BLaER1 (cell line): ENCODE measurements around the gene BLOC1S1.

Experiments
- H3K27ac ChIP-seq: shearing (Covaris generic); formaldehyde crosslinking; 2 replicates; pipeline ENCODE4 v1.8.1; 2022
- H3K27me3 ChIP-seq: shearing (Covaris generic); formaldehyde crosslinking; 2 replicates; pipeline ENCODE4 v1.8.1; 2022
- H3K36me3 ChIP-seq: shearing (Covaris generic); formaldehyde crosslinking; 2 replicates; pipeline ENCODE4 v1.8.1; 2022
- H3K4me1 ChIP-seq: shearing (Covaris generic); formaldehyde crosslinking; 2 replicates; pipeline ENCODE4 v1.8.1; 2022
- H3K4me2 ChIP-seq: shearing (Covaris generic); formaldehyde crosslinking; 2 replicates; pipeline ENCODE4 v1.8.1; 2022
- H3K4me3 ChIP-seq: shearing (Covaris generic); formaldehyde crosslinking; 2 replicates; pipeline ENCODE4 v1.8.1; 2022
- H3K9ac ChIP-seq: shearing (Covaris generic); formaldehyde crosslinking; 2 replicates; pipeline ENCODE4 v1.8.1; 2022
- H3K9me3 ChIP-seq: shearing (Covaris generic); formaldehyde crosslinking; 2 replicates; pipeline ENCODE4 v1.8.1; 2022
- H4K20me1 ChIP-seq: shearing (Covaris generic); formaldehyde crosslinking; 2 replicates; pipeline ENCODE4 v1.8.1; 2022
- Cebpa-rat ChIP-seq: shearing (Covaris generic); IDR thresholded peaks from 2 replicates; pipeline ENCODE4 v1.8.1; 2022

The BLOC1S1 gene

GRCh38 chr12:55718015-55718414 is 2.2 kb downstream of the BLOC1S1 start:
- no peaks in the 10 kb centered on the region for H3K9me3 ChIP-seq
- peaks cover 75% of the 10 kb centered on the region for H3K4me1 ChIP-seq
- H3K27me3 ChIP-seq = no peaks in the 10 kb centered on the region
- no peaks in the 10 kb centered on the region for H4K20me1 ChIP-seq
- H3K27ac ChIP-seq = no peak overlapping the region
- H3K9ac ChIP-seq = peak overlapping the region; percentile 82; the same call in 1 of the 2 replicates
- H3K4me2 ChIP-seq = peak overlapping the region; percentile 93
- peaks cover 21% of the 10 kb centered on the region; the same call in 1 of the 2 replicates for H3K36me3 ChIP-seq
- no peak for TF ChIP-seq Cebpa-rat
- no peak overlapping the region for H3K4me3 ChIP-seq

GRCh38 chr12:55718624-55719275 is 2.9 kb downstream of the BLOC1S1 start:
- H3K9ac ChIP-seq = no peak overlapping the region
- no peak overlapping the region for H3K4me3 ChIP-seq
- H3K36me3 ChIP-seq = peaks cover 23% of the 10 kb centered on the region; the same call in 1 of the 2 replicates
- no peaks in the 10 kb centered on the region for H3K27me3 ChIP-seq
- H3K4me2 ChIP-seq = 0 out of 2 replicates have a peak overlapping the region, but pooled peaks have one; percentile 13
- H3K27ac ChIP-seq = no peak overlapping the region
- TF ChIP-seq Cebpa-rat = no peak
- no peaks in the 10 kb centered on the region for H3K9me3 ChIP-seq
- H3K4me1 ChIP-seq = peaks cover 82% of the 10 kb centered on the region
- H4K20me1 ChIP-seq = no peaks in the 10 kb centered on the region

- Histone ChIP-seq H3K4me1 (peaks cover 89% of the 10 kb centered on the region), H3K9ac (no peak overlapping the region), H3K4me3 (no peak overlapping the region), H3K4me2 (0 out of 2 replicates have a peak overlapping the region, but pooled peaks have one; percentile 13), H3K9me3 (no peaks in the 10 kb centered on the region), H3K36me3 (peaks cover 29% of the 10 kb centered on the region; the same call in 1 of the 2 replicates), H3K27me3 (no peaks in the 10 kb centered on the region), H3K27ac (no peak overlapping the region), H4K20me1 (no peaks in the 10 kb centered on the region)
- no peak for TF ChIP-seq Cebpa-rat
Measured at GRCh38 chr12:55719371-55719770, 3.5 kb downstream of the BLOC1S1 start.

GRCh38 chr12:55720071-55720564 is 4.3 kb downstream of the BLOC1S1 start, which contains the start of gene RDH5:
TSS of gene RDH5 (plus strand) at chr12:55720393. CDS start at chr12:55721185, 792 bp downstream.
- Histone ChIP-seq H3K4me2 (peak within 1 kb of the TSS; percentile 18), H3K27me3 (no peaks in the 10 kb centered on the region), H3K9me3 (no peaks in the 10 kb centered on the region), H3K4me3 (no peak within 1 kb of the TSS), H3K27ac (no peak within 1 kb of the TSS), H3K36me3 (peaks cover 35% of the 10 kb centered on the region), H3K4me1 (peaks cover 93% of the 10 kb centered on the region), H4K20me1 (peaks cover 4% of the 10 kb centered on the region; the same call in 1 of the 2 replicates), H3K9ac (peak within 1 kb of the TSS; percentile 11; the same call in 1 of the 2 replicates)
- TF ChIP-seq Cebpa-rat = no peak

- TF ChIP-seq Cebpa-rat = peak; percentile 23; the same call in 1 of the 2 replicates
- H4K20me1 ChIP-seq = peaks cover 9% of the 10 kb centered on the region; the same call in 1 of the 2 replicates
- H3K27me3 ChIP-seq = no peaks in the 10 kb centered on the region
- H3K9ac ChIP-seq = no peak overlapping the region
- H3K4me2 ChIP-seq = peak overlapping the region; percentile 18; the same call in 1 of the 2 replicates
- H3K9me3 ChIP-seq = no peaks in the 10 kb centered on the region
- peaks cover 43% of the 10 kb centered on the region for H3K36me3 ChIP-seq
- no peak overlapping the region for H3K27ac ChIP-seq
- no peak overlapping the region for H3K4me3 ChIP-seq
- H3K4me1 ChIP-seq = peaks cover 91% of the 10 kb centered on the region
Measured at GRCh38 chr12:55720894-55721444, 5.1 kb downstream of the BLOC1S1 start.

GRCh38 chr12:55721601-55722213 is 5.9 kb downstream of the BLOC1S1 start:
- H3K27me3 ChIP-seq = no peaks in the 10 kb centered on the region
- no peak overlapping the region for H3K4me3 ChIP-seq
- no peak overlapping the region for H3K27ac ChIP-seq
- H3K9me3 ChIP-seq = no peaks in the 10 kb centered on the region
- peaks cover 50% of the 10 kb centered on the region for H3K36me3 ChIP-seq
- no peak for TF ChIP-seq Cebpa-rat
- H4K20me1 ChIP-seq = peaks cover 14% of the 10 kb centered on the region
- H3K4me2 ChIP-seq = no peak overlapping the region
- H3K4me1 ChIP-seq = peaks cover 94% of the 10 kb centered on the region
- H3K9ac ChIP-seq = no peak overlapping the region

- H3K4me3 ChIP-seq = no peak overlapping the region
- H3K4me2 ChIP-seq = peak overlapping the region; percentile 68
- H3K9ac ChIP-seq = peak overlapping the region; percentile 30; the same call in 1 of the 2 replicates
- TF ChIP-seq Cebpa-rat = no peak
- H3K27ac ChIP-seq = peak overlapping the region; percentile 68
- peaks cover 57% of the 10 kb centered on the region for H3K36me3 ChIP-seq
- no peaks in the 10 kb centered on the region for H3K9me3 ChIP-seq
- no peaks in the 10 kb centered on the region for H3K27me3 ChIP-seq
- H4K20me1 ChIP-seq = peaks cover 27% of the 10 kb centered on the region
- peaks cover 94% of the 10 kb centered on the region for H3K4me1 ChIP-seq
Measured at GRCh38 chr12:55722948-55723347, 7.1 kb downstream of the BLOC1S1 start.

- H3K9me3 ChIP-seq = no peaks in the 10 kb centered on the region
- peak overlapping the region; percentile 68 for H3K4me2 ChIP-seq
- peak overlapping the region; percentile 68 for H3K27ac ChIP-seq
- H3K9ac ChIP-seq = peak overlapping the region; percentile 57; the same call in 1 of the 2 replicates
- no peak for TF ChIP-seq Cebpa-rat
- no peaks in the 10 kb centered on the region for H3K27me3 ChIP-seq
- H3K36me3 ChIP-seq = peaks cover 57% of the 10 kb centered on the region
- H3K4me1 ChIP-seq = peaks cover 87% of the 10 kb centered on the region
- H3K4me3 ChIP-seq = no peak overlapping the region
- H4K20me1 ChIP-seq = peaks cover 28% of the 10 kb centered on the region
Measured at GRCh38 chr12:55723516-55724225, 7.8 kb downstream of the BLOC1S1 start.

GRCh38 chr12:55724226-55724939 is 8.5 kb downstream of the BLOC1S1 start:
- no peak overlapping the region for H3K27ac ChIP-seq
- H4K20me1 ChIP-seq = peaks cover 28% of the 10 kb centered on the region
- H3K4me2 ChIP-seq = peak overlapping the region; percentile 68
- H3K4me3 ChIP-seq = no peak overlapping the region
- H3K36me3 ChIP-seq = peaks cover 50% of the 10 kb centered on the region
- peaks cover 80% of the 10 kb centered on the region for H3K4me1 ChIP-seq
- TF ChIP-seq Cebpa-rat = no peak
- no peak overlapping the region for H3K9ac ChIP-seq
- no peaks in the 10 kb centered on the region for H3K27me3 ChIP-seq
- H3K9me3 ChIP-seq = no peaks in the 10 kb centered on the region
